HG03025 (cell line): ENCODE data around the gene RPL39L.
"Not testable (repeated sequence)": the region's sequence is repeated elsewhere in the genome, so short reads cannot be mapped to it uniquely, and the experiment has no call there.

ENCODE experiments used
- ATAC-seq: cut with Tn5 transposase; IDR thresholded peaks from one replicate; pipeline ENCODE4 v1.9.1; 2021; ENCODE audit warnings: mild to moderate bottlenecking, moderate library complexity; ENCODE audit not compliant: unreplicated experiment, low FRiP score

RPL39L gene

GRCh38 chr3:187139126-187139894 is at the start of gene RPL39L:
Gene RPL39L (minus strand): TSS chr3:187139496. CDS start chr3:187121300, 18,196 bp downstream.
- ATAC-seq: peak; percentile 97

GRCh38 chr3:187188931-187189330 is 49.6 kb upstream of the RPL39L start:
- ATAC-seq: no peak

GRCh38 chr3:187186801-187187421 is 47.6 kb upstream of the RPL39L start:
- ATAC-seq: no peak

GRCh38 chr3:187186375-187186774 is 47.1 kb upstream of the RPL39L start:
- ATAC-seq: no peak

- ATAC-seq: no peak
Measured at GRCh38 chr3:187185759-187186158, 46.5 kb upstream of the RPL39L start.

GRCh38 chr3:187183903-187184302 is 44.6 kb upstream of the RPL39L start:
- no peak for ATAC-seq

GRCh38 chr3:187183210-187183862 is 44.0 kb upstream of the RPL39L start:
- ATAC-seq: no peak

- no peak for ATAC-seq
Measured at GRCh38 chr3:187181454-187182170, 42.3 kb upstream of the RPL39L start.

- ATAC-seq: no peak
Measured at GRCh38 chr3:187172929-187173328, 33.6 kb upstream of the RPL39L start.

GRCh38 chr3:187170911-187171310 is 31.6 kb upstream of the RPL39L start:
- ATAC-seq: not testable (repeated sequence)

- ATAC-seq: no peak
Measured at GRCh38 chr3:187169231-187169960, 30.1 kb upstream of the RPL39L start.

- ATAC-seq: no peak
Measured at GRCh38 chr3:187167777-187168176, 28.5 kb upstream of the RPL39L start.

- no peak for ATAC-seq
Measured at GRCh38 chr3:187166750-187167149, 27.5 kb upstream of the RPL39L start.

- no peak for ATAC-seq
Measured at GRCh38 chr3:187165144-187165543, 25.8 kb upstream of the RPL39L start.

GRCh38 chr3:187162265-187162953 is 23.1 kb upstream of the RPL39L start:
- ATAC-seq: no peak

GRCh38 chr3:187161556-187161955 is 22.3 kb upstream of the RPL39L start:
- ATAC-seq: no peak

- ATAC-seq: no peak
Measured at GRCh38 chr3:187150599-187150998, 11.3 kb upstream of the RPL39L start.

- ATAC-seq: no peak
Measured at GRCh38 chr3:187150186-187150585, 10.9 kb upstream of the RPL39L start.

- no peak for ATAC-seq
Measured at GRCh38 chr3:187146389-187146788, 7.1 kb upstream of the RPL39L start.
